ENCODE measurements around the gene PRKN. TPM values are rescaled to one million over a fixed set of nuclear protein-coding genes. Genes with fewer than 3 reads are reported as not detected.

The PRKN gene
- total RNA-seq, 1 donor from 2014 or later = 5.7 TPM

DNA sequence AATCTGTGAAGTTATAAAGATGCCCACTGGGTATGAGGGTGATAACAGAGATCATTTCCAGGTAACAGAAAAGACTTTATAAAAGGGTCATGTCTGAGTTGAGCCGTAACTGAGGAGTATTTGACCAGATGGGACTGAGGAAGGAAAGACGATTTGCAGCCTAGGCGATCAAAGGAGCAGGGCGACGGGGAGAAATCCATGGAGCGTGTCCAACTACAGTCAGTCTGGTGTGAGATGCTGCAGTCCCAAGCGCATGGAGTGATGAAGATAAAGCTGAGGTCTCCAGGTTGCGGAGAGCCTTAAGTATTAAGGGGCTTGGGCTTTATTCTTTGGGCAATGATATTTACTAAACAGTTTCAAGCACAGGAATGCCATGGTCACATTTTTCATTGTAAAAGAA is 166.7 kb downstream of the PRKN start:
- Mint-ChIP-seq H3K9me3 (ENCODE audit: low read depth) (peaks cover 20% of the 10 kb centered on the region), H3K4me1 (ENCODE audit: low read depth) (peaks cover 4% of the 10 kb centered on the region), H3K27me3 (ENCODE audit: low read depth) (no peaks in the 10 kb centered on the region), H3K36me3 (ENCODE audit: low read depth) (peaks cover 14% of the 10 kb centered on the region), H3K27ac (ENCODE audit: unreplicated experiment) (no peak overlapping the region), H3K4me3 (ENCODE audit: unreplicated experiment) (no peak overlapping the region)
- DNase-seq (ENCODE audit: low spot score) = no peak
- TF ChIP-seq, protein P1, sequence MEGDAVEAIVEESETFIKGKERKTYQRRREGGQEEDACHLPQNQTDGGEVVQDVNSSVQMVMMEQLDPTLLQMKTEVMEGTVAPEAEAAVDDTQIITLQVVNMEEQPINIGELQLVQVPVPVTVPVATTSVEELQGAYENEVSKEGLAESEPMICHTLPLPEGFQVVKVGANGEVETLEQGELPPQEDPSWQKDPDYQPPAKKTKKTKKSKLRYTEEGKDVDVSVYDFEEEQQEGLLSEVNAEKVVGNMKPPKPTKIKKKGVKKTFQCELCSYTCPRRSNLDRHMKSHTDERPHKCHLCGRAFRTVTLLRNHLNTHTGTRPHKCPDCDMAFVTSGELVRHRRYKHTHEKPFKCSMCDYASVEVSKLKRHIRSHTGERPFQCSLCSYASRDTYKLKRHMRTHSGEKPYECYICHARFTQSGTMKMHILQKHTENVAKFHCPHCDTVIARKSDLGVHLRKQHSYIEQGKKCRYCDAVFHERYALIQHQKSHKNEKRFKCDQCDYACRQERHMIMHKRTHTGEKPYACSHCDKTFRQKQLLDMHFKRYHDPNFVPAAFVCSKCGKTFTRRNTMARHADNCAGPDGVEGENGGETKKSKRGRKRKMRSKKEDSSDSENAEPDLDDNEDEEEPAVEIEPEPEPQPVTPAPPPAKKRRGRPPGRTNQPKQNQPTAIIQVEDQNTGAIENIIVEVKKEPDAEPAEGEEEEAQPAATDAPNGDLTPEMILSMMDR (IDR thresholded peaks at IDR 0.05) = no peak

DNA sequence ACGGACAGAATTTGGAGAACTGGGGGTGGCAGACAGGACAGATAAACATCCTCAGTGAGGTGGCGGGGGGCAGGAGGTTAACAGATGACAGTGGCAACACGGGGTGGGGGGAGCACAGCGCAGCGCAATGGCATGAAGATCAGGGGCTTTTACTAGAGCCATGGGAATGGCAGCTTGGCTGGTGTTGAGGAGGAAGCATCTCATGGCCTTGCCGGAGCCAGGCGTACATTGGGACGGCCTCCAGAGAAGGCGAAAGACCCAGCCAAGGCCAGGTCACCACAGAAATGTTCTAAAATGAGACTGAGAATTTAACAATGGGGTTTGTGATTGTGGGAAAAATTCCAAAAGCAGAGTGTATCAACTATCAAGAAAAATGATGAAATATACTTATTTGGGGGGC is 173.0 kb downstream of the PRKN start:
- Mint-ChIP-seq H3K27ac (ENCODE audit: unreplicated experiment) (no peak overlapping the region), H3K36me3 (ENCODE audit: low read depth) (peaks cover 9% of the 10 kb centered on the region), H3K9me3 (ENCODE audit: low read depth) (peaks cover 3% of the 10 kb centered on the region), H3K4me3 (ENCODE audit: unreplicated experiment) (no peak overlapping the region), H3K27me3 (ENCODE audit: low read depth) (no peaks in the 10 kb centered on the region), H3K4me1 (ENCODE audit: low read depth) (no peaks in the 10 kb centered on the region)
- TF ChIP-seq, protein P1 (IDR thresholded peaks at IDR 0.05) = no peak
- no peak for DNase-seq (ENCODE audit: low spot score)

DNA sequence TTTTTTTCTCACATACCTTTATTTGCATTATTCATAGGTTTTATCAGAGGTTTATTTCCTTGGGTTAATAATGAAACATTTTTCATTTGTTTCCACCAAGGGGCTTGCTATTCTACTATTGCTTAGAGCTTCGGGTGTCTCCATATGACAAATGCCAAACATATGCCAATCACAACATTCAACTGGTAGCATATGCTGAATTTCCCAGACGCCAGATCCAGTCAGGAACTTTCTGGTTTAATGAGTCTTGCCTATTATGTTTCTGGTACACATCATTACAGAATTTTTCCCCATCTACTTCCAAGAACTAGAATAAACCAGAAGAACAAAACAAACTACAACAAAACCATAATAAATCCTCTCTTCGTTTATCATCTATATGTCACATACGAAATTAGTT is 180.7 kb downstream of the PRKN start:
- H3K27ac Mint-ChIP-seq (ENCODE audit: unreplicated experiment) = no peak overlapping the region
- H3K27me3 Mint-ChIP-seq (ENCODE audit: low read depth) = no peaks in the 10 kb centered on the region
- TF ChIP-seq, protein P1 (IDR thresholded peaks at IDR 0.05) = no peak
- H3K36me3 Mint-ChIP-seq (ENCODE audit: low read depth) = peaks cover 2% of the 10 kb centered on the region
- peaks cover 4% of the 10 kb centered on the region for H3K4me1 Mint-ChIP-seq (ENCODE audit: low read depth)
- DNase-seq (ENCODE audit: low spot score) = no peak
- H3K9me3 Mint-ChIP-seq (ENCODE audit: low read depth) = no peaks in the 10 kb centered on the region
- H3K4me3 Mint-ChIP-seq (ENCODE audit: unreplicated experiment) = no peak overlapping the region

DNA sequence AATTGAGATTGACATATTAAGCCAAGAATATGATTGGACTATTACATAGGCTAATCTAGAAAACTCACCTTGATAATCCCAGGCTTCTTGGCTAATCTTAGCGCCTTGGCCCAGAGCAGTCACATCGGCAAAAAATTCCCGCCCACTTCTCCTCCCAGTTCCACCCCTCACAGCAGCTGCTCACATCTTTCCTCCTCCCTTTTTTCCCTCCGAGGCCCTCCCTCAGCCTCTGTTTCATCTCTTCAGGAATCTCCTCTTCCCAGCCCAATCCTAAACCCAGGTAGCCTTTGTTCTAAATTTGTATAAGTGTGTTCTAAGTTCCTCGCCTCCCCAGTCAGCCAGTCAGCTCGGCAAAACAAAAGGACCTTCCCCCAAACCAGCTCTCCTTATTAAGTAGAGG is 184.3 kb downstream of the PRKN start:
- Mint-ChIP-seq H3K36me3 (ENCODE audit: low read depth) (peaks cover 2% of the 10 kb centered on the region), H3K4me1 (ENCODE audit: low read depth) (peaks cover 13% of the 10 kb centered on the region), H3K27me3 (ENCODE audit: low read depth) (no peaks in the 10 kb centered on the region), H3K4me3 (ENCODE audit: unreplicated experiment) (no peak overlapping the region), H3K9me3 (ENCODE audit: low read depth) (no peaks in the 10 kb centered on the region), H3K27ac (ENCODE audit: unreplicated experiment) (no peak overlapping the region)
- DNase-seq (ENCODE audit: low spot score) = no peak
- TF ChIP-seq, protein P1 (IDR thresholded peaks at IDR 0.05) = no peak

DNA sequence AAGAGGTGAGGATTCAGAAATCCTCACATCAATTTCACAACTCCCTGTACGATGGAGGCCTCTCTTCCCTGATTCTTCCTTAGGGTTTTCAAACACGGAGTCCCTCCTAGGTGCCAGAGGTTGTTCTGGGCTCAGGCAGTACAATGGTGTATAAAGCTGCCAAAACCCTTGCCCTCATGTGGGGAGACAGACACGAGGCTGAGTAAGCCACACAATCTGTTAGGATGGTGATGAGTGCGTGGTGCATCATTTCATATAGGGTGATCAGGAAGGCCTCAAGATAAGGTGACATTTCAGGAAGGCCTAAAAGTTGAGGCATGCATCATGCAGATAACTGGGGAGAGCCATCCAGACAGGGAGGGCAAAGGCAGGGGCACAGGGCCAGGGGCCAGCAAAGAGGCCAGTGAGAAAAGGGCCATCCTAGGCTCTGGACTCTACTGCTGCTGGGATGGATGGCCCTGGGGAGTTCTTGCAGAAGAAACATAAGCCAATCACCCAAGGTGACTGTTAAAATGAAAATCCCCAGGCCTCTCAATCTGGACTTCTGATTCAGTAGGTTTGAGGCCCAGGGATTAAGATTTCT is 186.5 kb downstream of the PRKN start:
- H3K4me1 Mint-ChIP-seq (ENCODE audit: low read depth) = peaks cover 9% of the 10 kb centered on the region
- no peaks in the 10 kb centered on the region for H3K9me3 Mint-ChIP-seq (ENCODE audit: low read depth)
- H3K27ac Mint-ChIP-seq (ENCODE audit: unreplicated experiment) = no peak overlapping the region
- TF ChIP-seq, protein P1 (IDR thresholded peaks at IDR 0.05) = no peak
- H3K4me3 Mint-ChIP-seq (ENCODE audit: unreplicated experiment) = no peak overlapping the region
- no peak for DNase-seq (ENCODE audit: low spot score)
- H3K36me3 Mint-ChIP-seq (ENCODE audit: low read depth) = peaks cover 2% of the 10 kb centered on the region
- H3K27me3 Mint-ChIP-seq (ENCODE audit: low read depth) = no peaks in the 10 kb centered on the region
